SK-N-MC (cell line): ENCODE results near the gene TBX19.
A peak's percentile ranks its signal among the peaks of the same experiment; 100 is the strongest.

Experiments used
- DNase-seq: peaks from one replicate; pipeline ENCODE4 v3.0.0-alpha.2; 2011; ENCODE audit warnings: low read depth, low spot score
- H3K27ac ChIP-seq: fragments of 200-600 bp; sonication (generic); 2 replicates; pipeline ENCODE4 v1.5.1; 2016; ENCODE audit warnings: mixed run types
- H3K36me3 ChIP-seq: fragments of 200-600 bp; sonication (generic); 2 replicates; pipeline ENCODE4 v1.6.1; 2017; ENCODE audit warnings: antibody characterized with exemption, low read length, mixed read lengths; ENCODE audit not compliant: insufficient read depth
- H3K4me3 ChIP-seq: fragments of 200-600 bp; sonication (generic); 2 replicates; pipeline ENCODE4 v1.5.1; 2016
- H3K9ac ChIP-seq: fragments of 200-600 bp; sonication (generic); 2 replicates; pipeline ENCODE4 v1.8.0; 2017; ENCODE audit warnings: mixed run types, mixed read lengths; ENCODE audit not compliant: insufficient read length
- H3K9me3 ChIP-seq: fragments of 200-600 bp; sonication (generic); 2 replicates; pipeline ENCODE4 v1.6.1; 2017; ENCODE audit warnings: low read depth, mild to moderate bottlenecking, antibody characterized with exemption, low read length, moderate library complexity, mixed read lengths
- EZH2 ChIP-seq: fragments of 200-600 bp; sonication (generic); IDR thresholded peaks from one replicate; pipeline ENCODE4 v1.6.1; 2017; ENCODE audit warnings: antibody characterized with exemption
- FOXP2 ChIP-seq: optimal IDR thresholded peaks from 2 replicates; pipeline ENCODE3; 2011; ENCODE audit warnings: mild to moderate bottlenecking, moderate library complexity; ENCODE audit not compliant: insufficient read depth; ENCODE audit errors: extremely low read length, control extremely low read depth
- POLR2AphosphoS5 ChIP-seq: IDR thresholded peaks from 2 replicates; pipeline ENCODE4 v1.6.1; 2012; ENCODE audit warnings: mild to moderate bottlenecking, low read depth, low read length, borderline replicate concordance

TBX19 gene

GRCh38 chr1:168280296-168280927 lies at the start of gene TBX19:
TSS of gene TBX19 (plus strand) at chr1:168280877. CDS start at chr1:168281091, 214 bp downstream.
- TF ChIP-seq FOXP2 (no peak), EZH2 (no peak), POLR2AphosphoS5 (no peak)
- Histone ChIP-seq H3K9ac (no peak within 1 kb of the TSS), H3K9me3 (peaks cover 3% of the 10 kb centered on the region; the same call in 1 of the 2 replicates), H3K27ac (no peak within 1 kb of the TSS), H3K36me3 (no peaks in the 10 kb centered on the region), H3K4me3 (no peak within 1 kb of the TSS)
- DNase-seq = no peak

- no peak overlapping the region for H3K9ac ChIP-seq
- peaks cover 67% of the 10 kb centered on the region for H3K36me3 ChIP-seq
- no peak for DNase-seq
- H3K4me3 ChIP-seq = no peak overlapping the region
- TF ChIP-seq POLR2AphosphoS5 (no peak), FOXP2 (no peak), EZH2 (no peak)
- H3K9me3 ChIP-seq = no peaks in the 10 kb centered on the region
- H3K27ac ChIP-seq = no peak overlapping the region
Measured at GRCh38 chr1:168234846-168235547, 45.7 kb upstream of the TBX19 start.

GRCh38 chr1:168235548-168235885 lies 45.2 kb upstream of the TBX19 start:
- no peak overlapping the region for H3K9ac ChIP-seq
- DNase-seq = no peak
- no peak overlapping the region for H3K4me3 ChIP-seq
- H3K27ac ChIP-seq = no peak overlapping the region
- no peaks in the 10 kb centered on the region for H3K9me3 ChIP-seq
- TF ChIP-seq POLR2AphosphoS5 (no peak), EZH2 (no peak), FOXP2 (no peak)
- H3K36me3 ChIP-seq = peaks cover 72% of the 10 kb centered on the region

- TF ChIP-seq FOXP2 (no peak), POLR2AphosphoS5 (no peak), EZH2 (no peak)
- Histone ChIP-seq H3K36me3 (peaks cover 76% of the 10 kb centered on the region), H3K4me3 (no peak overlapping the region), H3K9me3 (no peaks in the 10 kb centered on the region), H3K27ac (no peak overlapping the region), H3K9ac (no peak overlapping the region)
- no peak for DNase-seq
Measured at GRCh38 chr1:168235937-168236336, 44.7 kb upstream of the TBX19 start.

GRCh38 chr1:168236836-168237611 lies 43.7 kb upstream of the TBX19 start:
- Histone ChIP-seq H3K27ac (no peak overlapping the region), H3K9ac (no peak overlapping the region), H3K36me3 (peaks cover 80% of the 10 kb centered on the region), H3K4me3 (no peak overlapping the region), H3K9me3 (no peaks in the 10 kb centered on the region)
- no peak for DNase-seq
- TF ChIP-seq FOXP2 (no peak), EZH2 (no peak), POLR2AphosphoS5 (no peak)

GRCh38 chr1:168243198-168243597 lies 37.5 kb upstream of the TBX19 start:
- TF ChIP-seq POLR2AphosphoS5 (no peak), FOXP2 (no peak), EZH2 (no peak)
- H3K9me3 ChIP-seq = no peaks in the 10 kb centered on the region
- DNase-seq = no peak
- no peak overlapping the region for H3K9ac ChIP-seq
- H3K36me3 ChIP-seq = peaks cover 69% of the 10 kb centered on the region
- H3K4me3 ChIP-seq = no peak overlapping the region
- H3K27ac ChIP-seq = 0 out of 2 replicates have a peak overlapping the region, but pooled peaks have one; percentile 10

- H3K4me3 ChIP-seq = no peak overlapping the region
- peaks cover 67% of the 10 kb centered on the region for H3K36me3 ChIP-seq
- DNase-seq = no peak
- H3K9ac ChIP-seq = no peak overlapping the region
- H3K27ac ChIP-seq = no peak overlapping the region
- no peak for TF ChIP-seq POLR2AphosphoS5
- TF ChIP-seq EZH2 = no peak
- no peak for TF ChIP-seq FOXP2
- no peaks in the 10 kb centered on the region for H3K9me3 ChIP-seq
Measured at GRCh38 chr1:168243636-168244212, 37.0 kb upstream of the TBX19 start.

- DNase-seq = no peak
- no peak for TF ChIP-seq EZH2
- TF ChIP-seq POLR2AphosphoS5 = no peak
- no peak for TF ChIP-seq FOXP2
- no peaks in the 10 kb centered on the region for H3K9me3 ChIP-seq
- H3K9ac ChIP-seq = no peak overlapping the region
- no peak overlapping the region for H3K4me3 ChIP-seq
- no peak overlapping the region for H3K27ac ChIP-seq
- H3K36me3 ChIP-seq = peaks cover 63% of the 10 kb centered on the region
Measured at GRCh38 chr1:168245042-168245441, 35.6 kb upstream of the TBX19 start.
